Measurements from ENCODE around the gene PPM1N.

- peak; percentile 86 to 96 for TF ChIP-seq POLR2AphosphoS5 (IDR thresholded peaks at IDR 0.05)
- no peak for TF ChIP-seq CTCF (IDR thresholded peaks at IDR 0.05)
Measured at GRCh38 chr19:45455707-45456499, 42.3 kb upstream of the PPM1N start.

Measured in esophagus muscularis mucosa (tissue), 3 donors.